T-helper 2 cell treated with Interferon-gamma antibody and Interleukin-4, amounts not matched to agents 5 μg/mL and 100 μg/mL, for 36 hours (primary cell): Measurements from ENCODE around the gene PFKP.
A peak's percentile ranks its signal among the peaks of the same experiment; 100 is the strongest.
"Not testable (repeated sequence)": the region's sequence is repeated elsewhere in the genome, so short reads cannot be mapped to it uniquely, and the experiment has no call there.

Source experiments
- DNase-seq: peaks from one replicate; pipeline ENCODE4 v3.0.0; 2021; ENCODE audit warnings: low spot score
- H3K27ac Mint-ChIP-seq: one replicate; pipeline ENCODE4 v1.8.0; 2021; ENCODE audit warnings: mild to moderate bottlenecking, mixed read lengths
- H3K27me3 Mint-ChIP-seq: one replicate; pipeline ENCODE4 v1.8.0; 2021; ENCODE audit warnings: low read depth, mixed read lengths
- H3K36me3 Mint-ChIP-seq: one replicate; pipeline ENCODE4 v1.8.0; 2021; ENCODE audit warnings: low read depth, mixed read lengths
- H3K4me1 Mint-ChIP-seq: one replicate; pipeline ENCODE4 v1.8.0; 2021; ENCODE audit warnings: low read depth, mixed read lengths
- H3K4me3 Mint-ChIP-seq: one replicate; pipeline ENCODE4 v1.8.0; 2022; ENCODE audit warnings: mild to moderate bottlenecking, moderate library complexity, mixed read lengths
- H3K9me3 Mint-ChIP-seq: one replicate; pipeline ENCODE4 v1.8.0; 2021; ENCODE audit warnings: mixed read lengths

The PFKP gene

GRCh38 chr10:3104251-3104918, 37.0 kb downstream of the PFKP start:
- Mint-ChIP-seq H3K36me3 (peaks cover 66% of the 10 kb centered on the region), H3K4me3 (no peak overlapping the region), H3K27me3 (no peaks in the 10 kb centered on the region), H3K9me3 (no peaks in the 10 kb centered on the region), H3K27ac (no peak overlapping the region), H3K4me1 (no peaks in the 10 kb centered on the region)
- no peak for DNase-seq

- no peaks in the 10 kb centered on the region for H3K27me3 Mint-ChIP-seq
- no peak overlapping the region for H3K4me3 Mint-ChIP-seq
- H3K4me1 Mint-ChIP-seq: no peaks in the 10 kb centered on the region
- no peak overlapping the region for H3K27ac Mint-ChIP-seq
- no peaks in the 10 kb centered on the region for H3K9me3 Mint-ChIP-seq
- H3K36me3 Mint-ChIP-seq: peaks cover 62% of the 10 kb centered on the region
- no peak for DNase-seq
Measured at GRCh38 chr10:3105166-3105565, 37.8 kb downstream of the PFKP start.

GRCh38 chr10:3105905-3106304, 38.6 kb downstream of the PFKP start:
- no peaks in the 10 kb centered on the region for H3K4me1 Mint-ChIP-seq
- no peak overlapping the region for H3K27ac Mint-ChIP-seq
- H3K36me3 Mint-ChIP-seq: peaks cover 63% of the 10 kb centered on the region
- H3K27me3 Mint-ChIP-seq: no peaks in the 10 kb centered on the region
- DNase-seq: no peak
- no peaks in the 10 kb centered on the region for H3K9me3 Mint-ChIP-seq
- H3K4me3 Mint-ChIP-seq: no peak overlapping the region

GRCh38 chr10:3106328-3106727, 39.0 kb downstream of the PFKP start:
- H3K27ac Mint-ChIP-seq, H3K4me1 Mint-ChIP-seq, H3K4me3 Mint-ChIP-seq, DNase-seq, H3K27me3 Mint-ChIP-seq, H3K9me3 Mint-ChIP-seq: not testable (repeated sequence)
- peaks cover 62% of the 10 kb centered on the region for H3K36me3 Mint-ChIP-seq

- peaks cover 66% of the 10 kb centered on the region for H3K36me3 Mint-ChIP-seq
- no peak for DNase-seq
- H3K4me1 Mint-ChIP-seq: no peaks in the 10 kb centered on the region
- no peak overlapping the region for H3K4me3 Mint-ChIP-seq
- H3K27ac Mint-ChIP-seq: no peak overlapping the region
- no peaks in the 10 kb centered on the region for H3K27me3 Mint-ChIP-seq
- no peaks in the 10 kb centered on the region for H3K9me3 Mint-ChIP-seq
Measured at GRCh38 chr10:3106928-3107425, 39.6 kb downstream of the PFKP start.

- Mint-ChIP-seq H3K27ac (no peak overlapping the region), H3K4me3 (no peak overlapping the region), H3K9me3 (no peaks in the 10 kb centered on the region), H3K4me1 (no peaks in the 10 kb centered on the region), H3K27me3 (no peaks in the 10 kb centered on the region), H3K36me3 (peaks cover 70% of the 10 kb centered on the region)
- DNase-seq: no peak
Measured at GRCh38 chr10:3107426-3107961, 40.1 kb downstream of the PFKP start.

- Mint-ChIP-seq H3K4me3 (no peak overlapping the region), H3K36me3 (peaks cover 68% of the 10 kb centered on the region), H3K27ac (no peak overlapping the region), H3K4me1 (no peaks in the 10 kb centered on the region), H3K27me3 (no peaks in the 10 kb centered on the region), H3K9me3 (no peaks in the 10 kb centered on the region)
- no peak for DNase-seq
Measured at GRCh38 chr10:3108033-3108432, 40.7 kb downstream of the PFKP start.

- Mint-ChIP-seq H3K4me3 (no peak overlapping the region), H3K4me1 (no peaks in the 10 kb centered on the region), H3K27ac (no peak overlapping the region), H3K36me3 (peaks cover 68% of the 10 kb centered on the region), H3K27me3 (no peaks in the 10 kb centered on the region), H3K9me3 (no peaks in the 10 kb centered on the region)
- DNase-seq: no peak
Measured at GRCh38 chr10:3108575-3109105, 41.3 kb downstream of the PFKP start.

- DNase-seq: no peak
- H3K9me3 Mint-ChIP-seq: no peaks in the 10 kb centered on the region
- no peaks in the 10 kb centered on the region for H3K27me3 Mint-ChIP-seq
- H3K27ac Mint-ChIP-seq: no peak overlapping the region
- H3K4me3 Mint-ChIP-seq: no peak overlapping the region
- no peaks in the 10 kb centered on the region for H3K4me1 Mint-ChIP-seq
- H3K36me3 Mint-ChIP-seq: peaks cover 70% of the 10 kb centered on the region
Measured at GRCh38 chr10:3109196-3109595, 41.8 kb downstream of the PFKP start.

- H3K36me3 Mint-ChIP-seq: peaks cover 70% of the 10 kb centered on the region
- H3K4me3 Mint-ChIP-seq: no peak overlapping the region
- no peaks in the 10 kb centered on the region for H3K27me3 Mint-ChIP-seq
- DNase-seq: no peak
- H3K4me1 Mint-ChIP-seq: no peaks in the 10 kb centered on the region
- H3K9me3 Mint-ChIP-seq: no peaks in the 10 kb centered on the region
- peak overlapping the region; percentile 49 for H3K27ac Mint-ChIP-seq
Measured at GRCh38 chr10:3109633-3110032, 42.3 kb downstream of the PFKP start.

GRCh38 chr10:3110782-3111620, 43.7 kb downstream of the PFKP start:
- no peaks in the 10 kb centered on the region for H3K9me3 Mint-ChIP-seq
- no peaks in the 10 kb centered on the region for H3K27me3 Mint-ChIP-seq
- no peak overlapping the region for H3K4me3 Mint-ChIP-seq
- DNase-seq: no peak
- peaks cover 71% of the 10 kb centered on the region for H3K36me3 Mint-ChIP-seq
- H3K4me1 Mint-ChIP-seq: no peaks in the 10 kb centered on the region
- no peak overlapping the region for H3K27ac Mint-ChIP-seq

- H3K27me3 Mint-ChIP-seq: no peaks in the 10 kb centered on the region
Measured at GRCh38 chr10:3111621-3112163, 44.3 kb downstream of the PFKP start.

GRCh38 chr10:3113343-3113720, 46.0 kb downstream of the PFKP start:
- H3K9me3 Mint-ChIP-seq: no peaks in the 10 kb centered on the region
- H3K4me3 Mint-ChIP-seq: no peak overlapping the region
- H3K27ac Mint-ChIP-seq: no peak overlapping the region
- H3K4me1 Mint-ChIP-seq: no peaks in the 10 kb centered on the region
- no peaks in the 10 kb centered on the region for H3K27me3 Mint-ChIP-seq
- peaks cover 78% of the 10 kb centered on the region for H3K36me3 Mint-ChIP-seq
- no peak for DNase-seq

More at GRCh38 chr10:3111621-3112163, 44.3 kb downstream of the PFKP start:
- DNase-seq: no peak
- Mint-ChIP-seq H3K36me3 (peaks cover 78% of the 10 kb centered on the region), H3K9me3 (no peaks in the 10 kb centered on the region), H3K4me1 (no peaks in the 10 kb centered on the region), H3K27ac (no peak overlapping the region), H3K4me3 (no peak overlapping the region)

- DNase-seq: no peak
- no peak overlapping the region for H3K4me3 Mint-ChIP-seq
- no peak overlapping the region for H3K27ac Mint-ChIP-seq
- H3K4me1 Mint-ChIP-seq: no peaks in the 10 kb centered on the region
- no peaks in the 10 kb centered on the region for H3K27me3 Mint-ChIP-seq
- peaks cover 73% of the 10 kb centered on the region for H3K36me3 Mint-ChIP-seq
- no peaks in the 10 kb centered on the region for H3K9me3 Mint-ChIP-seq
Measured at GRCh38 chr10:3115685-3116084, 48.3 kb downstream of the PFKP start.
